ENCODE measurements around the gene PPP2R5C.

GRCh38 chr14:101895256-101895655 is 133.7 kb downstream of the PPP2R5C start:
- TF ChIP-seq ZNF449 (CRISPR knock-in tag; IDR thresholded peaks at IDR 0.05) (no peak), CUX1 (CRISPR knock-in tag; IDR thresholded peaks at IDR 0.05) (no peak)
